ENCODE data around the gene CDH5. TPM values are rescaled to one million over a fixed set of nuclear protein-coding genes. Genes with fewer than 3 reads are reported as not detected.
"Not testable (repeated sequence)": the region's sequence is repeated elsewhere in the genome, so short reads cannot be mapped to it uniquely, and the experiment has no call there.

CDH5 gene, protein sequence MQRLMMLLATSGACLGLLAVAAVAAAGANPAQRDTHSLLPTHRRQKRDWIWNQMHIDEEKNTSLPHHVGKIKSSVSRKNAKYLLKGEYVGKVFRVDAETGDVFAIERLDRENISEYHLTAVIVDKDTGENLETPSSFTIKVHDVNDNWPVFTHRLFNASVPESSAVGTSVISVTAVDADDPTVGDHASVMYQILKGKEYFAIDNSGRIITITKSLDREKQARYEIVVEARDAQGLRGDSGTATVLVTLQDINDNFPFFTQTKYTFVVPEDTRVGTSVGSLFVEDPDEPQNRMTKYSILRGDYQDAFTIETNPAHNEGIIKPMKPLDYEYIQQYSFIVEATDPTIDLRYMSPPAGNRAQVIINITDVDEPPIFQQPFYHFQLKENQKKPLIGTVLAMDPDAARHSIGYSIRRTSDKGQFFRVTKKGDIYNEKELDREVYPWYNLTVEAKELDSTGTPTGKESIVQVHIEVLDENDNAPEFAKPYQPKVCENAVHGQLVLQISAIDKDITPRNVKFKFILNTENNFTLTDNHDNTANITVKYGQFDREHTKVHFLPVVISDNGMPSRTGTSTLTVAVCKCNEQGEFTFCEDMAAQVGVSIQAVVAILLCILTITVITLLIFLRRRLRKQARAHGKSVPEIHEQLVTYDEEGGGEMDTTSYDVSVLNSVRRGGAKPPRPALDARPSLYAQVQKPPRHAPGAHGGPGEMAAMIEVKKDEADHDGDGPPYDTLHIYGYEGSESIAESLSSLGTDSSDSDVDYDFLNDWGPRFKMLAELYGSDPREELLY
- 0.19 TPM for polyA plus RNA-seq (2013, experiment 1 of 2; ENCODE audit: insufficient read length)
- 2.4 TPM for polyA plus RNA-seq (2013, experiment 2 of 2; ENCODE audit: insufficient read length)

DNA sequence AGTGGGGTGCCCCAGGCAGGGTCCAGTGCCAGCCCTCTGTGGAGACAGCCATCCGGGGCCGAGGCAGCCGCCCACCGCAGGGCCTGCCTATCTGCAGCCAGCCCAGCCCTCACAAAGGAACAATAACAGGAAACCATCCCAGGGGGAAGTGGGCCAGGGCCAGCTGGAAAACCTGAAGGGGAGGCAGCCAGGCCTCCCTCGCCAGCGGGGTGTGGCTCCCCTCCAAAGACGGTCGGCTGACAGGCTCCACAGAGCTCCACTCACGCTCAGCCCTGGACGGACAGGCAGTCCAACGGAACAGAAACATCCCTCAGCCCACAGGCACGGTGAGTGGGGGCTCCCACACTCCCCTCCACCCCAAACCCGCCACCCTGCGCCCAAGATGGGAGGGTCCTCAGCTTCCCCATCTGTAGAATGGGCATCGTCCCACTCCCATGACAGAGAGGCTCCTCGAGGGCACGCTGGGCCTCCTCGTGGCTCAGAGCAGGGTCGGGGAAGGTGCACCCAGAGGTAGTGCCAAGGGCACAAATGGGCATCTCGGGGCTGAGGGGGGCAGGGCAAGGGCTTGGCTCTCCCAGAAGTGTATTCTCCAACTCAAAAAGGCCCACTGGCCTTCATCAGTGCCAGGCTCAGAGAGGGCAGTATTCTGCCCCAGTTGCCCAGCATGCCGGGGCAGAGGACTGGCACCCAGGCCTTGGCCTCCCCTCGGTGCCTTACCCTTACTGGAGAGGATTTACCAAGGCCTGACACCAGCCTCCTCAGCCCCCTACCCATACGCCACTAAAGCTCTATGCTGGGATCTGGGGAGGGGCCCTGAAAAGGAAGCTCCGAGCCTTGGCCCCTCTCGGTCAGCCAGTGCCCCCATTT, at the start of gene CDH5:
Gene CDH5 (plus strand): TSS at position 259 of the 867 bp plus-strand sequence. CDS start 12,647 bp downstream, outside the sequence.
- no peak for DNase-seq

- no peak for DNase-seq
Observed at GRCh38 chr16:66318505-66318904, 48.0 kb upstream of the CDH5 start.

- no peak for DNase-seq
Observed at GRCh38 chr16:66320774-66321173, 45.7 kb upstream of the CDH5 start.

DNA sequence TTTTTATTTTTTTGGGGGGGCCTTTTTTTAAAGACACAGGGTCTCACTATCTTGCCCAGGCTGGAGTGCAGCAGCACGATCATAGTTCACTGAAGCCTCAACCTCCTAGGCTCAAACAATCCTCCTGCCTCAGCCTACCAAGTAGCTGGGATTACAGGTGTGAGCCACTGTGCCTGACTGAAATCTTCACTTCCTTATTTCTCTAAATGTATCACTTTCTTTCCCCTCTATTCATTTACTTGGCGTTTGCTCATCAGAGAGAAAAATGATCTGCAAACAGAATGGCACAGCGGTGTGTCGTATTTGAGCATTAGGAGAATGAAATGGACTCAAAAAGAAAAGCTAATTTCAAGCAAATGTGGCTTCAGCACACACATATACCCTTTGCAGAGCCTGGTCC, 44.3 kb upstream of the CDH5 start:
- no peak for DNase-seq

GRCh38 chr16:66324815-66325515, 41.5 kb upstream of the CDH5 start:
- DNase-seq, result peak; percentile 14

DNA sequence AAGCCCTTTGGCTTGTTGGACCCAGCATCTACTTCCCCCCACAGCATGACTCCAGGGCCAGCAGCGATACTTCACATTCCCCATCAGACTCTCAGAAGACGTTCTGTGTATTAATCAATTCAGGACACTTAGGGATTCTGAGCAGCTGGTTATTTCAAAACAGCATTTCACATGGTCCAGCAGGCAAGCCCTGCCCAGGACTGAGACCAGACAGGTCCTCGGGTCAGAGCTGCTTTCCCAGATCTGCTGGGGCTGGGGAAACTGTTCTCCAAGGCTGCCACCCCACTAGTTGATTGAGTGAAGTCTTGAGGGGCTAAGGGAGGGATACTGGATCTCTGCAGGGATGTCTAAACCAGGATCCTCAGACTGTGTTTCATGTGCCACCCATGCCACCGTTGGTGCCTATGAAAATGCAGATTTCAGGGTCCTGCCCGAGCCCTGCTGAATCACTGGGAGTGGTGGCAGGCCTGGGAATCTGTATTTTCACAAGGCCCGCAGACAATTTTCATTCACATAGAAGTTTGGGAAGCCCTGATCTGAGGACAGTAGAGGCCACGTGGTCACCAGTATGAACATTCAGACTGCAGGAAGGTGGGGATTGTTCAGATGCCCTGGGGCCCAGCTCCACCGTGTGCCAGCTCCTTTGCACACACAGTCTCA, 40.6 kb upstream of the CDH5 start:
- no peak for DNase-seq

DNA sequence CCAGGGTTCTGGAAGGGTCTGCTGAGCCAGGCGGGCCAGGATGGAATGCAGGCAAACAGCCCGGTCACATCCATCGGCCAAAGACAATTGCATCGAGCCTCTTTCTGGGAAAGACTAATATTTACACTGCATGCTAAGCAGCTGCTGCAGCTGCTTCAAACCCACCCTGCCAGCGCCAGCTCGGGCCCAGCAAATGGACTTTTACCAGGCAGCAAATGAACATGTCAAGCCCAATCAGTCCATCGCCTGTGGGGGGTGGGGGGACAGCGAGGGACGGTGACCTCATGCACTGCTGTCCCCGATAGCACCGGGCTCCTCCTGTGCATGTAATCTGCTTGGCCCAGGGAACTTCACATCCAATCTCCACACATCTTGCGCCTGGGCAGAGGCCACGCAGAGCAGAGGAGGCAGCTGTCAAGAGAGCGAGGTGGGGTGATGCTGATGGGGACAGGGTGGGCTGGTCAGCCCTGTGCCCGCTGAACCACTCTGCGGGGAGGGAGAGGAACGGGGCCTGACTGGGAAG, 39.4 kb upstream of the CDH5 start:
- no peak for DNase-seq

DNA sequence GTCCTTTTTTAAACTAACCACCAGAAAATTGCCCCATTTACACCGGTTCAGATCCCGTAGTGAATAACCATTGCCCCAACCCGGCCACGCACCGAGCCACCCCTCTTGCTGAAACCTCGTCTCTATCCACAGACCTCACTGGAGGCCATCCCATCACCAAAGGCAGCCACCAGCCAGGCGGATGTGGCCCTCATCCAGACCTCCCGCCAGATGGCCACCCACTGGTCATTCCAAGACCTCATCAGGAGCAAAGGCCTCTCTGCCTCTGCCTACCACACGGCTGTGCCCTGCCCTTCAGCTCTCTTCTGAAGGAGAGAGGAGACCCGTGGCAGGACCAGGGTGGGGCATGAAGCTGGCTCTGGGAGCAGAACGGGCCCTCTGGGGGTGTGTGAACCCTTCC, 38.2 kb upstream of the CDH5 start:
- DNase-seq, result no peak

GRCh38 chr16:66331464-66331863, 35.0 kb upstream of the CDH5 start:
- DNase-seq, result not testable (repeated sequence)

- DNase-seq, result no peak
Observed at GRCh38 chr16:66332634-66333610, 33.6 kb upstream of the CDH5 start.

DNA sequence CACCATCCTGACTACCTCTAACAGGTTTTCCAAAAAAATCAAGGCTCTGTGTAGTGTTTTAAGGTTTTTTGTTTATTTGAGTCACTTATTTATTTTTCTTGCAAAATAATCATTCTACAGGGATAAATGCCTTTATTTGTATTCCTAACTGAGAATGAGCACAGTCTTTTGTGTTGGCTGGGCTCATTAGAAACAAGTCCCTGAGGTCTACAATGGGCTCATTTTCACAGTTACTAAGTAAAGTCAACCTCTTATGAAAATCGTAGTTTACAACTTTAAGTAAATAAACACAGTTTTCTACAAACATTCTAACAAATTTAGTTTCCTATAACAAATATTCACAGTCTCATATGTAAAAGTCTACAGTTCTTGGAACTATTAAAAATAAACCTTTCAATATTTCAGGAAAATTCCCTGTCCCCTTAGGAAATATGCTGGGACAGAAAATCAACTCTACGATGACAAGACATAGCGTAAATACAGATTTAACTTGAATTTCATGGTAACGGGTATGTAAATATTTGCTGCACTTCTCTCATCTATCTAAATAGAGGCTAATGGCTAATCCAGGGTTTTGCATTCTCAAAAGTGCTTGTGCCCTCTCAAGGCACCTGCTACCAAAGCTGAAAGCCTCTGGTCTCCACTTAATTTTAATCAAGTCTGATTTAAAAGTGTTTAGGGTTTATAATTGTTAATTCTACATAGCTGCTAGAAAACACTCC, 31.5 kb upstream of the CDH5 start:
- no peak for DNase-seq

- DNase-seq, result peak; percentile 80
Observed at GRCh38 chr16:66335704-66336329, 30.7 kb upstream of the CDH5 start.

DNA sequence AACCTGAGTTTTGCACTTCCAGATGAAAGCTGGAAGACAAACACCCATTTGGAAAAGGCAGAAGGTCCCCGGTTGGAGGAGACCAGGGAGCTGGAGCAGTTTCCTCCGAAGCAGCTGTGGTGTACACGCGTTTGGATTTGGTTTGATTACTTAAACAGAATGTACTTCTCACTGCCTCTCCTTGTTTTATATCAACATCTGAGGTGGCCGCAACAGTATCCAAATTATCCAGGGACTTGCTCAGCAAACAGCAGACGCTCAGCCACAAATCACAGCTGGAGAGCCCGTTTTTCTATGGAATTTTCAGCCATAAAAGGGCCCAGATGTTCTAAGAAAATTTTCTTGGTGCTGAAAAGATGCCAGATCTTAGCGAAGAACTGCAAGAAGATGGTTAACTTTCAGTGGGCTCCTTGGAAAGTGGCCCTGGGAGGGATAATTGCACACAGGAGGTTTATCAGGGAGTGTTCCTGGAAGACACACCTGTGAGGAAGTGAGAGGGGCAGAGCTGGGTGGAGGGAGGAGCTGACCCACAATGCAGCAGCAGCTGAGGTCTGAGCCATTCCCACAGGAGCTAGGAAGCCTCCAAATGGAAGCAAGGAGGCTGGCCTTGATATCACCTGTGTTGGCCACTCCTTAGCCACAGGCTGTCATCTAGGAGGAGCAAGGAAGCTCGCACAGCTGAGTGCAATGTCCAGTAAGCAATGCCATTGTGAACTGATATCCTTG, 28.9 kb upstream of the CDH5 start:
- DNase-seq, result peak; percentile 37

DNA sequence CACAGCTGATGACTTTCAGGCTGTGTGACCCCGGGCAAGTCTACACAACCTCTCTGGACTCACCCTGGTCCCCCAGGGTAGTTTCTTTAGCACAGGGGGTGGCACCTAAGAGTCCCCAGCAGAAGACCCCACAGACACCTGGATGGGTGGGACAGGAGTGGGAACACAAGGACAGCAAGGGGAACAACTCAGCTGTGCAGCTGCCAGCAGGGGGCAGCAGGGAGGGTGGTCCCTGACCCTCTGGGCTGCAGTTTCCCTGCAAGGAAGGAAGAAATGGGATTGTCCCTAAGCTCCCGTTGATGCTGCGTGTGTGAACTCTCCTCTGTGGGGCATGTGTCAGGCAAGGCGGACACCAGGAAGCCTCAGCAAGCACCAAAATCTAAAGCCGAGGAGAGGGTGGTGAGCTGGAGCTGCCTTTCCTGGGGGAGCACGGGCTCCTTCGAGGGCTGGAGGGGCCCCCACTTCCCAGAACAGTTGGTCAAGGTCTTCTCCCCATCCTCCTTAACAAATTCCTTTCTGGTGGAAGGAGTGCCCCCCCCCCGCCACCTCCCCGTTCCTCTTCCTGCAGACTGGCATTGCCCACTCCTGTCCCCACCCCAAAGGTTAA, 24.1 kb upstream of the CDH5 start:
- no peak for DNase-seq

DNA sequence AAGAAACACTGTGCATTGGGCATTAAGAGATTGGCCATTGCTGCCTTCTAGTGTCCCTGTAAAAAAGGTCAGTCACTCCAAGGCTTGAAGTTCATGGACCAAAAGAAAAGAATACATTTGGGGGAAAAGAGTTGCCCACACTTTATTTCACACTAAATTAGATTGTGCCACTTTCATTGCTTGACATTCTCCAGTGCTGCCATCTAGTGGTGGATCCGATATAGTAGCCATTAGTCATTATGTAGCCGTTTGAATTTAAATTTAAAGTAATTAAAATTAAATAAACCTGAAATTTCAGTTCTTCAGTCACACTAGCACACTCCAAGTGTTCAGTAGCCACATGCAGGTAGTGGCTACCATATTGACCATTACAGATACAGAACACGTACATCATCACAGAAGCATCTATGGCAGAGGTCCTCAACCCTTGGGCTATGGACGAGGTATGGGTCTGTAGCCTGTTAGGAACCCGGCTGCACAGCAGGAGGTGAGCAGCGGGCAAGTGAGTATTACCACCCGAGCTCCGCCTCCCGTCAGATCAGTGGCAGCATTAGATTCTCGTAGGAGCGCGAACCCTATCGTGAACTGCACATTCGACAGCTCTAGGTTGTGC, 21.9 kb upstream of the CDH5 start:
- peak; percentile 50 for DNase-seq

DNA sequence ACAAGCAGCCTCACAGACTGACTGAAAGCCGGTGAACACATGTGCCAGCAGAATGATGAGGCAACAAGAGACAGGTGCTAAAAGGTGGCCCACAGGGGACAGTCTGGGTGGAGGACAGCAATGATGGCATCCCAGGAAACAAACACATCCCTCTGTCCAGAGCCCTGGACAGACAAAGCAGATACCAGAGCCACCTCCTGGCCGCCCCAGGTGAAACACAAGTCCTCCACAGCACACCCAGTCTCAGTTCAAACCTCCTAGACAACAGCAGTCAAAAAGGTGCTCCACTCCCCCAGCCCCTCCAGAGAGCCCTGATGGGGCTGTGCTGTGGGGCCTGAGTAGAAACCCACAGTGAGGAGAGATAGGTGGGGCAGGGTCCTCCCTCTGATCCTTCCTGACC, 20.3 kb upstream of the CDH5 start:
- no peak for DNase-seq

DNA sequence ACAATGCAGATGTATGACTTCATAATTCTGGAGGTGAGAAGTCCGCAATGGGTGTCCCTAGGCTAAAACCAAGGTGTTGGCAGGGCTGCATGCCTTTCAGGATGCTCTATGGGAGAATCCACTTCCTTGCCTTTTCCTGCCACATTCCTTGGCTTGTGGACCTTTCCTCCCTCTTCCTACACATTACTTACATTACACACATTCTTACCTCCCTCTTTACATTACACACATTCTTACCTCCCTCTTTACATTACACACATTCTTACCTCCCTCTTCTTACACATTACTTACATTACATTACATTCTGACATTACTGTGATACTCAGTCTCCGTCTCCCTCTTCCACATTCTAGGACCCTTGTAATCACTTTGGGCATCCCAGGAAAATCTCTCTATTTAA, 14.2 kb upstream of the CDH5 start:
- DNase-seq, result no peak
